Vagina (tissue), 2 donors: ENCODE results near the gene HES1.

Experiments used
- CTCF ChIP-seq, 3 experiments: fragments of 450-650 bp in 2 of 3; fragments of 200-600 bp in 1 of 3; sonication (generic) in 1 of 3; IDR thresholded peaks; one replicate each; pipeline ENCODE4 v1.5.1; 2017 to 2019; ENCODE audit warnings: antibody characterized with exemption in 3 of 3, mild to moderate bottlenecking in 2 of 3, moderate library complexity in 2 of 3
- POLR2A ChIP-seq, 2 donors: fragments of 450-650 bp; IDR thresholded peaks; one replicate each; pipeline ENCODE4 v1.6.1; 2017; ENCODE audit warnings: antibody characterized with exemption in 2 of 2, mild to moderate bottlenecking in 2 of 2, moderate library complexity in 2 of 2
- POLR2AphosphoS5 ChIP-seq, 2 donors: sonication (generic); formaldehyde crosslinking; IDR thresholded peaks; one replicate each; pipeline ENCODE4 v1.9.0; 2017; ENCODE audit warnings: antibody characterized with exemption in 2 of 2, mild to moderate bottlenecking in 2 of 2, low read depth in 1 of 2; ENCODE audit not compliant: insufficient read depth in 1 of 2

- TF ChIP-seq POLR2A (IDR thresholded peaks at IDR 0.05) (no peak), POLR2AphosphoS5 (IDR thresholded peaks at IDR 0.05; ENCODE audit: insufficient read depth in 1 of 2, low read depth in 1 of 2) (no peak), CTCF (IDR thresholded peaks at IDR 0.05) (no peak)
These were observed 20.1 kb downstream of the HES1 start for GRCh38 chr3:194156095-194156494.
